ACC112 (cell line): ENCODE results near the gene MTA2.
A peak's percentile ranks its signal among the peaks of the same experiment; 100 is the strongest.

ENCODE experiments used
- H2AFZ ChIP-seq: fragments of 200-600 bp; sonication (generic); one replicate; pipeline ENCODE4 v1.6.0; 2017; ENCODE audit warnings: antibody characterized with exemption, low read length; ENCODE audit not compliant: unreplicated experiment
- H3K27ac ChIP-seq: fragments of 200-600 bp; sonication (generic); 2 replicates; pipeline ENCODE4 v1.5.1; 2014; ENCODE audit warnings: low read depth, mild to moderate bottlenecking, antibody characterized with exemption, low read length, moderate library complexity
- H3K27me3 ChIP-seq: fragments of 200-600 bp; sonication (generic); 2 replicates; pipeline ENCODE4 v1.6.1; 2014; ENCODE audit warnings: mild to moderate bottlenecking, antibody characterized with exemption, low read length, moderate library complexity, mixed read lengths; ENCODE audit not compliant: insufficient read depth
- H3K36me3 ChIP-seq: fragments of 200-600 bp; sonication (generic); 2 replicates; pipeline ENCODE4 v1.6.1; 2016; ENCODE audit warnings: mild to moderate bottlenecking, antibody characterized with exemption, low read length, moderate library complexity, mixed read lengths; ENCODE audit not compliant: insufficient read depth
- H3K4me1 ChIP-seq: fragments of 200-600 bp; sonication (generic); one replicate; pipeline ENCODE4 v1.6.1; 2016; ENCODE audit warnings: low read length, mixed read lengths; ENCODE audit not compliant: insufficient read depth, unreplicated experiment, control insufficient read depth
- H3K4me3 ChIP-seq: fragments of 200-600 bp; sonication (generic); 2 replicates; pipeline ENCODE4 v1.5.1; 2014; ENCODE audit warnings: mild to moderate bottlenecking, low read depth, low read length
- H3K79me2 ChIP-seq: fragments of 200-600 bp; sonication (generic); one replicate; pipeline ENCODE4 v1.6.0; 2016; ENCODE audit warnings: low read length; ENCODE audit not compliant: control insufficient read depth, unreplicated experiment, insufficient read depth

The MTA2 gene

DNA sequence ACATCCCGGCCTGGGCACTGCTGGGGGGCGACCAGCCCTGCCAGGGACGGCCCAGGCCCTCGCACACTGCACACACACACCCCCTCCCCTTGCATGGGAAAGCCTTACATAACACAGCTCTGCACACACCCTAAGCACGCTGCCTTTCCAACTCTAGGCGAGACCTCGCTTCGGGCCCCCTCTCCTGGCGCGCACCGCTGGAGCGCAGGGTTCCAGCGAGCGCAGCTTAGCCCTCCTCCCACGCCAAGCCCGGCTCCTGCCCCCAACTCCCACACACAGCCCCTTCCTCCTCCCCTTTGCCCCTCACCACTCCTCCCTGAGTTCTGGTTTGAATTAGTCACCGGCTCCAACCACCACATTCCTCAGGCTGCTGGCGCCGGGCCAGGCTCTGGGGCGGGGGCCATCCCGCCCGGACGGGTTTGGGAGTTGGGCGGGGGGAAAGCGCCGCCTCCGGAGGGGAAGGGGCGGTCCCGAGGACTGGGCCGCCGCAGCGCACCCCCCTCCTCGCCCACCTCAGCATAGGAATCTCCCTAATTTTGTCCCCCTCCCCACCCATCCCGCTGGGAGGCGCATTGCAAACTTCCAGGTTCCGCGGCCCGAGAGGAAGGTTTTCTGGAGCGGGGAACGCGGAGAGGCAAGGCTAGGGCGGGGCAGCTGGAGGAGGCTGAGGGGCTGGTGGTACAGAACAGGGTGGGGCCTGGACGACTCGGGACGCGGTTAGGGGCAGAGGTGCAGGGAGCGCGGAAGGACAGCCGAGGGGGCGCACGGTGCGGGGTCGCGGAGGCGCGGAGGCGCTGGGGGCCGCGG lies 56.0 kb downstream of the MTA2 start:
- no peaks in the 10 kb centered on the region for H3K36me3 ChIP-seq
- no peak overlapping the region for H2AFZ ChIP-seq
- H3K4me3 ChIP-seq: peak overlapping the region; percentile 97
- H3K27ac ChIP-seq: peak overlapping the region; percentile 74
- H3K79me2 ChIP-seq: peaks cover 71% of the 10 kb centered on the region
- H3K4me1 ChIP-seq: peaks cover 39% of the 10 kb centered on the region
- no peaks in the 10 kb centered on the region for H3K27me3 ChIP-seq

DNA sequence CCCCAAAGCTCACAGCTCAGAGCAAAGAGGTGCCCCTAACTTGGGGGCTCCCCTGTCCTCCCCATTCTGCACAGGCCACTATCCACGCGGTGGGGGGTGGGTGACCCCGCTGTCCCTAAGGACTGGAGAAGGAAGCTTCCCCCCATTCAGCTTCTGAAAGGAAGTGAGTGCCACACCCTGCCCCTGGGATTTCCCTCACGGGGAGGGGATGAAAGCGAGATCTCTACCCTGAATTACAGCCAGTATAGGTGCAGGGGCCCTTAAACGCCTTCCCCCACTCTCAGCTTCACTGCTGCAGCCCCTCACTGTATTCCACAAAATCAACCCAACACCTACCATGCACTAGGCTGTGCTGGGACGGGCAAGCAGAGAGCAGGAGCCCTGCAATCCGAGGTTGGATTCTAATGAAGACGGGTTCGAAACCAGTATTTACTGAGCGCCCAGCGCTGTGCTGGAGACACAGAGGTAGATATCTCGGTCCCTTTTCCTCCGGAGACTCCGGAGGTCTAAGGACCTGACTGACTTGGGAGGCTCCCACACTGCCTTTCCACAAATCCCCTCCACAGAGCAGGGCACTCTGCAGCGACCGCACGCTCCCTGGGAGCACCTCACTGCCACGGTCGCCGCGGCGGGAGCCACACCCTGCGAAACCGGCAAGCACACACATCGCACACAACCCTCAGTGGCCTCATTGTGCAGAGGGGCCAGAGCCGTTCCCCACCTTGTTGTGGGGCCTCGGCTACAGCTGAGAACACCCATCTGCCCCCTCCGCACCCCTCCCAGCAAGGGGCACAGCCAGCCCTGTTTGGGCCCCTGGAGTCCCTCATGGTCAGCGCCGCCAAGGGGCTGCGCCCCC lies 56.9 kb downstream of the MTA2 start:
- Histone ChIP-seq H3K4me3 (peak overlapping the region; percentile 97), H3K27me3 (no peaks in the 10 kb centered on the region), H3K36me3 (no peaks in the 10 kb centered on the region), H3K4me1 (peaks cover 46% of the 10 kb centered on the region), H3K27ac (peak overlapping the region; percentile 74), H3K79me2 (peaks cover 80% of the 10 kb centered on the region), H2AFZ (no peak overlapping the region)

DNA sequence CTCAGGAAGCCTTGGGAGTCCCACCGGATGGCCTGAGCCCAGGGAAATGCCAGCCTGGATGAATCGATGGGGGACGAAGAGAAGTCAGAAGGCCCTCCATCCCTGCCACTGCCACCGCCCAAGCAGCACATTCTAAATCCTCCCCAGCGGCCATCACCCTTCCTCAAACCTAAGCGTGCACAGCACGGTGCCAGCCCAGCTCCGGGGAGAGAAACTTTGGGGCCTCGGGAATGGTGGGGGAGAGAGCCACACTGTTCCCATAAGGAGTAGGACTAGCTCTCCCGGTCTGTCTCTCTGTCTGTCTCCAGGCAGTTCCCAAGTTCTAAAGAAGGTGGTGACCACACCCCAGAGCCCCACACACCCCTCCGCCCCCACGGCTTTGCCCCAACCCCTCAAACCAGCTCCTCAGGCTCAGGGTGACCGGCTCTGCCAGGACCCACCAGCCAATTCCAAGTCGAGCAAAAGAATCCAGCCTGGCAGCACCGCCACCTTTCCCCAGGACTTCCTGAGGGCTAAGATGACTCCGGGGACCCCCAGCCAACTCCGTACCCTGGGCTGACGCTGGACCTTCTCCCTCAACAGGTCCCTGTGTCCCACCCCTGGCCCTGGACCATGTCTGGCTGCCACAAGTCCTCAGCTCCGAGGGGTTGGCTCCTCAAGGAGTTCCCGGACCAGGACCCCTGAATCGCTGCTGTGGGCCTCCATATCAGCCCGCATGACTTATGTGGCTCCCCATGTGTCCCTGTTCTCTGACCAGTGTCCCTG lies 57.8 kb downstream of the MTA2 start:
- Histone ChIP-seq H3K79me2 (peaks cover 88% of the 10 kb centered on the region), H3K27me3 (no peaks in the 10 kb centered on the region)

More for the DNA sequence above, 57.8 kb downstream of the MTA2 start:
- Histone ChIP-seq H2AFZ (no peak overlapping the region), H3K27ac (peak overlapping the region; percentile 74), H3K4me3 (peak overlapping the region; percentile 97), H3K36me3 (no peaks in the 10 kb centered on the region), H3K4me1 (peaks cover 50% of the 10 kb centered on the region)
